Stimulated activated CD4-positive, alpha-beta T cell treated with anti-CD3 and anti-CD28 coated beads, Interleukin-2, amount 100 ng/mL, for 4 hours (primary cell): Measurements from ENCODE around the gene TRAM2.

Source experiments
- DNase-seq: peaks from one replicate; pipeline ENCODE4 v3.0.0-alpha.2; 2020; ENCODE audit warnings: low read depth

Gene TRAM2

DNA sequence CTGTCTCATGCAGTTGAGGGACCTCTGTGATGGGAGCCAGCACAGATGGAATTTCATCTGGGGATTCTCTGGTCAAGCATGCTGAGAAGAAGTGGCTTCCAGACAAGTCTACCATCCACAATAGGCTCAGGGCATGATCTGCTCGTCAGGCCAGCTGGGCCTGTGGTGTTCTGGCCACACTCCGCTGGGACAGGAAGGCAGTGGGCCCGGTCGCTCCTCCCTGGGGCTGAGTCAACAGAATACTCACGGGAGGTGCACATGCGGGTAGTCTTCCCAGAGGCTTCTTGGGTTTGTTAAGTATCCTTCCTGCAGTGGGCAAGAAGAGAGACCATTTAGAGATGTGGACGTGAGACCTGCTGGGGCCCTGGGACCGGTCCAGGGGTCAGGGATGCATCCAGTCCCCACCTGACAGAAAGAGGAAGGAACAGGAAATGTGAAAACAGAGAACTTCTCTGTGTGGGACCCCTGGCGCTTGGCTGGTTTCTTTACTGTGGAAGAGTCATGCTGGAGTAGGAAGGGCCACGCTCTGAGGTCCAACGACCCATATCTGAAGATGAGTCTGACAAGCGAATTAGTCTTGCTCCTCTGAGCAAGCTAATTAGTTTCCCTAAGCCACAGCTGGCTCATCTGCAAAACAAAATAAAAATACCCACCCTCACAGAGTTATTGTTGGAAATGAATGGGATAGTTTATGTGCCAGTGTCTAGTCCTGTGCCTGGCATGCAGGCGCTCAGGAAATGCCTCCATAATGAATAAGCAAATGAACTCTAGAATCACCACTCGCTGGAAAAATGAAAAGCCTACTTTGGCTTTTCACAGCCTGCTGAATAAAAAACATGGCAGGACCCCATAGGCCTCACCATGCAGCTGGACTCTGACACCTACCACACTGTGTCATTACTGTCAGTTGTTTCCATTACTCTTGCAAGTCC is 67.3 kb downstream of the TRAM2 start:
- no peak for DNase-seq

DNA sequence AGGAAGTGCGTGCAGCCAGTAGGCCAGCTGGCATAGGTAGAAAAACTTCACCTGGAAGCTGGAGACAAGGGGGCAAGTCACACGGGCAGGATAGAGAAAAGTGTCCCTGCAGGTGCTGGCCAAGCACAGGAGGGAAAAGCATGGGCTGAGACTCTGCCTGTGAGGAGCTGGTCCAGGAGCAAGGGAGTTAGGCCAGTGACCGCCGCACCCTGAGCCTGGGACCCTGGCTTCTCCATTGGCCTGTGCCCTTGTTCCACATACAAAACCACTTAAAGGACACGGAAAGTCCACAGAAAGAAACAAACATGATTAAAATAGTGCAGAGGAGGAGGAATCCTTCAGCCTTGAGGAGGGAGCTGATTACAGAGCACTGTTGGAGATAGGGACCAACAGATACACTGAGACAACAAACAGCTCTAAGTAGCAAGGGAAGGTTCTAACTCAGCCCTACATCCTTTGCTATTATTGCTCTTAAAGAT is 68.6 kb downstream of the TRAM2 start:
- DNase-seq, result no peak

DNA sequence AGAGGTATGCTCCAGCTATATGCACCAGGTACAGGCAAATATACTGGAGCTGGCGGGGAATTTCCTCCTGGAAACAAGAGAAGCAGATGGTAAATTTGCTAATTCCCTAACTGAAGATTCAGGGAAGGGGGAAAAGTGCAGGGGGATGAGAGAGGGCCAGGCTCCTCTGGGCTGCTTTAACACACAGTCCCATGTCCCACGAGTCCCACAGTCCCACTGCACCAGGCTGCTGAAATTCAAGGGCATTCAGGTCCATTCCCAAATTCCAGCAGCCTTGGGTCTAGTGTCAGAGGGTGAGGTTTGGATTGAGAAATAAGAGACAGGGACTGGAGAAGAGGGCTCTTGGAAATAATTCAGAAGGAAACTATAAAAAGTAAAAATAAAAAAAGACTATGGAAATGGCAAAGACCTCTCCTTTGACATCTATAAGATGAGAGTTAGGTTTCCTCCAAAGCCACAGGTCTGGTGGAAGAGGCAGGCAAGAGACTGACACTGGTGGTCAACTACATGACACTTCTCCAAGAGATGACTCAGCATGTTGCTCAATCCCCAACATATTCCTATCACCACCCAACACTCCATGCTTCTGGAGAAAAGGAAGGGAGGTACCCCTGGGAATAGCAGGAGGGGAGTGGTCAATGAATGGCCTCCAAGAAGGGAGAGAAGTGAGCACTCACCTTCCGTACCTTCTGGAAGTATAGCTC is 69.2 kb downstream of the TRAM2 start:
- no peak for DNase-seq

DNA sequence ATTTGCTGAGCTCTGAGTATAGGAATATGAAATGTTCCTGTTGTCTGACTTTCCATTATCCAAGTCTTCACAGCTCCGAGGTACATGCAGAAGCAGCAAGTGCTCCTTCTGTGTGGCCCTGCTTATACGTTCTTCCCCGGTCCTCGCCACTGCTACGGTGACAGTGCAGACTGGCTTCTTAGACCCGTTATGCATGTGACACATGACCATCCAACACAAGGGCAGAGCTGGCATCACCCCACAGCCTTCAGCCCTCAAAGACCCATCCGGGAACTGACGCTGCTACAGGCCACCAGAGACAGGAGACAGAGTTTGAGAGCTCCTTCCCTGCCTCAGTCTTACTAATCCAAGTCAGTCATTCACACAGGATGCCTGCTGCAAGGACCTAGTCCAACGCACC is 70.4 kb downstream of the TRAM2 start:
- no peak for DNase-seq

DNA sequence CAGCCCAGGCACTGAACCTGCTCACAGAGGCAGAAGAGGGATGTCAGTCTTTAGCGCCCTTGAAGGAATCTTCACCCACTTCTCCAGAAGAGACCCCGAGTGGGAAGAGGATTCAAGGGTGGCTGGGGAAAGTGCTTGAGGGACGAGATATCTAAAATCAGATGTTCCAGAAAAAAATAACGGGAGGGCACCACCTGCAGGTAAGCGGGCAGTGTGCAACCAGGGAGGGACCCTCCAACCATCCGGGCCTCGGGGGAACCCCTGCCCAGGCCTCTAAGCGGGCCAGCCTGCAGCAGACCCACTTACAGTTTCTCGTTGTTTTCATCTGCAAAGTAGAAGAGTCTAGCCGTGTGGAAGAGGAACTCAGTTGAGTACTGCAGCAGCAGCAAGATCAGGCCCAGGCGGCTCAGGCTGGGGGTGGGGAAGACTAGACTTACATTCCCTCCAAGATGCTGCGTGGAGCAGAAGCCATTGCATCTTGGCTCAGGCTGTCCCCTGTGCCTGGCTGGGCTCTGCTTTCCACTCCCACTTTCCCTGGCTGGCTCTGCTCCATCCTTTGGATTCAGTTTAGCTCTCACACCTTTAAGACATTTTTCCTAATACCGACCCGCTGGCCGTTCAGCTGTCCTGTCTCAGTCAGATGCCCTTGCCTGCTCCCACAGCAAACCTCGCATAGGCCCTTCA is 71.0 kb downstream of the TRAM2 start:
- no peak for DNase-seq

DNA sequence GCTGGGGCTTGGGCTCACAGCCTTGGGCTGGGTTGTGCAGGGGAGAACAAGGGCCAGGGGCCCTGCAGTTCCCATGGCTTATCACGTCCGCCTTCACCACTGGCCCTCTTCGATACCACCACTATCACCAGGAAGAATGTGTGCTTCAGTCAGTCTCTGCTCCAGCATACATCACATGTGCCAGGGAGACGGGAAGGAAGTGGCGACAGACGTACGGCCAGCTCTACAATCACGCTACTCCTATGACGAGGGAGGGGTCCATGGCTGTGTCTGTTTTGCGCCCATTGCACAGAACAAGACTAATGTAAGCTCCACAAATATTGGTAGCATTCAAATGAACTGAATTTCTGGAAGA is 72.1 kb downstream of the TRAM2 start:
- no peak for DNase-seq

DNA sequence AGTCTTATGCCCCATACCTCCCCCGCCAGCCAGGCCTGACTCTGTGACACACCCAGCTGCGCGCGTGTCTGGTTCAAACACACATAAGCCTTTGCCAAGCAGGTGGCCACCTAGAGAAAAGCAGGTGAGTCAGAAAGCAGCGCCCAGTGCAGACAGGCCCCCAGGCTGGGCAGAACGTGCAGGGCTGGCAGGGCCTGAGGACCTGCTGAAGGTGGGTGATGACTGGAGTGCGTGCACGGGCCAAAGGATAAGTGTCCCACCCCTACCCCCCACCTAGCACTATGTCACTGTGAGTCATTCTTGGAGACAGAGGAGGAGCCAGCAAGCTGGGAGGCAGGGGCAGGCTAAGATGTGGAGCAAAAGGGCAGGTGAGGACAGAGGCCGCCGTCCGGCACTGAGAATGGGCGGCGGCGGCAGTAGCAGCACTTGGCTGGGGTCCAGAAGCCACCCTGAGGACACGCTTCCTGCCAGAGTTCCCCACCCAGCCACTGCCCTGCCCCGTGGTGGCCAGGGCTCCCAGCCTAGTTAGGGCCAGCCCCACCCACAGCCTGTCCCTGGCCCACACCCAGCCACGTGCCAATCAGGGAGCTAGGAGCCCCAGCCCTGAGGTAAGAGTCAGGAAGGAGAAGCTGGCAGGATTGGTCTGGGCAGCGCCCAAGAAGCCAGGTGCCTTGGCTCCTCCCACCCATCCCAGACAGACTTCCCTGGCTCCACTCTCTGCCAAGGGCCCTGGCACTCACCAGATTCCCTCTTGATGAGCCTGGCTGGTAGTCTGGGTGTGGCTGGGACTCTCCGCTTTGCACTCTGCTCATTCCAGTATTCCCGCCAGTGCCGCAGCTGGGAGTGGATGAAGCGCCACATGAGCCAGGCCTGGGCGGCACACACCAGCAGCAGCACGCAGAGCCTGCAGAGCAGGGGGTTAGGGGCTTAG is 72.7 kb downstream of the TRAM2 start:
- no peak for DNase-seq

DNA sequence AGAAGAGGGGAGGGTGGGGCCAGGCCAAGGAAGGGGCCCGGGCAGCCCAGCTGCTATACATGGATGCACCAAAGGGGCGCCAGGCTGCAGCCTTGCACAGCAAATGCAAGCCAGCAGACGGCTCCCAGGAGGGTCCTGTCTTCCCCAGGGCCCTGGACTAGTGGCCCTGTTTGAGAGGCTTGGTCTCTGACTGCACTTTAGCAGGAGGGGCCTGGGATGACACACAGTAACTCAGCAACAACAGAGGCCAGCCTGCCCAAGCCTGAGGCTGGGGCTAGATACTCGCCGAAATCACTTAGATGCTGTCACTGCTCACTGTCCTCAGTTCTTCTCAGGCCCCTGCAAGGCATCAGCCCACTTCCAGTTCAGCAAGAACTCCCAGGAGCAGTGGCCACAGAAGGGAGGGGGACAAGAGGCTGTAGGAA is 73.5 kb downstream of the TRAM2 start:
- DNase-seq, result no peak

DNA sequence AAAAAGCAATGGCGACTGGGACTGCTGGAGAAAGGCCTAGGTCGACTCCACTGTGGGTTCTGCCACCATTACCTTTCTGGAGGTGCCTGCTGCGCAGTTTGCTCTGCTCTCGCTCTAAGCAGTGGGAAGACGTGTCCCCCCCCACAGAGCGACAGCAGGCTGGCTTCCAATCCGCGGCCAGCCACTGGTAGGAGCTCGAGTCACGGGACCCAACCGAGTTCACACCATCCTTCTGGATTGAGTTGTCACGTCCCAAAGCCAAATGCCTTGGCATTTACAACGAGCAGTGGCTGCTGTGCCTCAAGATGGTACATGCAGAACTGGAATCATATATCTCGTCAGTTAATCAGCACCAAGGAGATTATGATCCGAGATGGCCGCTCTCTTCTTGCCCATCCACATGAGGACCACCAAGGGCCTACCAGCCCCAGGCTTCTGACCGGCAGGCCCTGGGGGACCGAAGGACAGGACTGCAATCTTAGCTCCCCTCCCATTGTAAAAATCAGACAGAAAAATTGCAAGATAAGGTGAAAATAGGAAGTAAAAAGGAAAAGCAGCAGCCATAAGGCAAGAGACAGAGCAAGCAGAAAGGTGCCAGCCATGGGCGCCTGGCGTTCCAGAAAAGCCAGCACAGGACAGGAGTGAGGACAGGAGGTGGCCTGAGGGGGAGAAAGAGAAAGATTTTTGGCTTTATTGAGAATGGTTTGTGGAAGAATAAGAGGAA is 74.4 kb downstream of the TRAM2 start:
- no peak for DNase-seq

DNA sequence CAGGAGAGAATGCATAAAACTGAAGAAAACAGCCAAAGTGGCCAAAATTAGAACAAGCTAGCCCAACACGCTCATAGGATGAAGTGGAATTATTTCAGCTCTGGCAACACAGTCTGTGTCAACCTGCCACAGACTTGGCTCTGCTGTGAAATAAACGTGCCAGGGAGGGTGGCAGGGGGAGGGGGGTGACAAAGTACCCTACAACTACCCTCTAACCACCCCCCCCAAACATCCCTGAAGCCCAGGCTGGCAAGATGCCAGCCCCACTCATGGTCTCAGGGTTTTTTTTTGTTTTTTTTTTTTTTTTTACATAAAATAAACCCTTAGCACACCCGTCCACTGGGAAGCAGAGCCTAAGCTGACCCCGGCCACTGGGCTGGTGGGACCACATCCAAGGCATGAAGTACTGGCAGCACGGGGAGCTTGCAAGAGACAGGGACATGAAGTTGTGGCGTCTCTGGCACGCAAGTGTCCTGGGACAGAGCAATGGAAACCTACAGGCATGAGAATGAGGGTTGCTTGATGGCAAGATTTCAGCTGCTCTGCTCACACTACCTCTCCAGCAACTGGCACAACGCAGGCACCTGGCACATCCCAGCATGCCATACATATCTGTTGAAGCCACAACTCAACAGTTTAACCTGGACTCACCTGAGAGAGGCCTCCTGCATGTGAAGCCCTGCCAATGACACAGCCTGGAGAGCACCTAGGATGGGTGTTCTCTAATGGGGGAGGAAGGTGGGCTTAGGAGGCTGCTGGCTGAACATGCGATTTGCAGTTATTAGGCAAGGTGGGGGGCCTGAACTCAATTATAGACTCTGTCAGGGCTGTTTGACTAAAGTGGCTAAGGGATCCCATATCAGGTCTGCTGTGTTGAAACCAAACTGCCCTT is 76.4 kb downstream of the TRAM2 start:
- DNase-seq, result no peak

DNA sequence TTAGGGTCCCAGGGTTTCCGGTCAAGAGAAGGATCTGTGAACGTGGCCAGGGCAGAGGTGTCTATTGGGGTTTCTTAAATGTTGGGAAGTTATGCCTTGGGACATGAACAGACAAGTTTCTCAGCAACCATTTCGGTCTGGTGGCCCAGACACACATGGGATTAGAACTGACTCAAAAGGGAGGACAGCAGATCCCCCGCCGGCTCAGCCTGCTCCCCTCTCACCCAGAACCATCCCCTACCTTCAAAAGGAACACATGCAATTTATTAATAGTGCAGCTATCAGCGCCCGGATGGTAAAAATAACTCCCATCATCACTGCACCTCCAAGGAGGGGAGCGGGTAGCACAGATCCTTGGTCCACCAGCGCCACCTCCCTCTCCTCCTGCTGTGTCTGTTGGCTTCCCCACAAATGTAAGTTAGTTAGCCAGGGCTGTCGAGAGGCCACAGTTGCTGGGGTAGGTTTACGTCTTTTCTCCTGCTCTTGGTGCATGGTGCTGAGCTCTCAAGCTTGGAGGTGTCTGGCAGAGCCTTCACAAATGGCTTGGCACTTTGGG is 77.1 kb downstream of the TRAM2 start:
- no peak for DNase-seq

DNA sequence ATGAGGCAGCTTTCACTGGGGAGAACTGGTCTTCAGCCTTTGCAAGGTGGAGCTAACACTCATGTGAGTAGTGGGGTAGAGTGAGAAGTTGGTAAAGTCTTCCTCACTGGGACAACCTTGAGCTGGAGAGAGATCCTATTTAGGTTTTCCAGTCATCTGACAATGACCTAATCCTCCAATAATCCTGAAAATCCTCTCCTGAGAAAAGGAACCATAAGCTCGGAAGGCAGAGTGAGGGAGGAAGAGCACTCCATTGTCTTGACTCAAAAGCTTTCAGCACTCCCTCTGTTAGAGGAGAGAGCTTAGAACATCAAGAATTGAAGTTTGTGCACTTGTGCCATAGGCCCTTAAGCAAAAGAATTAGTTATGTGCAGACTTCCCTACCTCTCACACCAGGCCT is 77.8 kb downstream of the TRAM2 start:
- DNase-seq, result no peak

DNA sequence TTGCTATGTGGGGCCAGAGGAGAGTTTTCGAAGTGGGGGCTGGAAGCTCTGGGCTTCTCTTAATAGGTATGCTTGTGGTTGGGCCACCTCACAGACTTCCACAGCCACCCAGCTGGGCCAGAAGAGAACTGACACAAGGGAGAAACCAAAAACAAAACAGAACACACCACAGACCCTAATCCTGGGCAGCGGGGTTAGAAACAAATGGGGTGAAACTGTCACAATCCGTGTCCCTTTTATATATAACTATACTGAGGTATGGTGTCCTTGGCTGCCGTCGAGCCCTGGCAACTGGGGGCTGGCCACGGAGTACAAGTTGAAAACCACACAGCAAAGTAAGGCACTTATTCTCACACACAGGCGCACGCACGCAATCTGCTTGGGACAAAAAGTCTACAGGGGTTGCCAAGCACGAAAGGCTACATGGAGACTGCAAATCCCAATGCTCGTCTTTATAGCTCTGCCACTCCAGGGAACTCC is 78.3 kb downstream of the TRAM2 start:
- no peak for DNase-seq

DNA sequence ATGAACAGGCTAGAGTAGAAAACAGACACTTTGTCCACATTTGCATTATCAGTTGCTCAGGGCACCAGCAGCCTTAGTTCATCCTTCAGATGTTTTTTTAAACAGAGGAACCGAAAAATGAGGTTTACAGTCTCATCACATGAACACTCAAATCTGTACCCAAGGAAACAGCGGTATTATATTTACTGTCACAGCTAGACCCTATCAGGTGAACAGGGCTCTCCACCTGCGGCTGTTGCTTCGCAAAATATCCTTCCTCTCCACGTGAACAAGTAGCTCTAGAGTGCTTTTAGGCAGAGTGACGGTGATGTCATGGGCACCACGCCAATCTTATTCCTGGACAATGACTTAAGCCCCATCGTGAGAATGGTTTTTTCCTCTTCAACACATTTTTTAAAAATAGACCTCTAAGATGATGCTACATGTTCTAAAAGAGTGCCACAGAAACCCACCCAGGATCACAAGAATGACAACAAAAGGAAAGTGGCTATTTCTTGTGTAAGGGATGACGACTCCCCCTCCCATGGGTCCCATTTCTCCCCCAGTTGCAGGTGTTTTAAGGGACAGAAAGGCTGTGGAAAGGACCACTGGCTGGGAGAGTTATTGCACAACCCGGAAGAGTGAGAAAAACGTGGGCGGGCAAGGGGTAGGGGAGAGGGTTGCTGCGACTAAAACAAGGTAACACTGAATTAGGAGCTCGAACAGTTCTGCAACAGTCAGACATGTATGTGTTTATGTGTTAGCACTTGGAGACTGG is 79.0 kb downstream of the TRAM2 start:
- DNase-seq, result no peak

DNA sequence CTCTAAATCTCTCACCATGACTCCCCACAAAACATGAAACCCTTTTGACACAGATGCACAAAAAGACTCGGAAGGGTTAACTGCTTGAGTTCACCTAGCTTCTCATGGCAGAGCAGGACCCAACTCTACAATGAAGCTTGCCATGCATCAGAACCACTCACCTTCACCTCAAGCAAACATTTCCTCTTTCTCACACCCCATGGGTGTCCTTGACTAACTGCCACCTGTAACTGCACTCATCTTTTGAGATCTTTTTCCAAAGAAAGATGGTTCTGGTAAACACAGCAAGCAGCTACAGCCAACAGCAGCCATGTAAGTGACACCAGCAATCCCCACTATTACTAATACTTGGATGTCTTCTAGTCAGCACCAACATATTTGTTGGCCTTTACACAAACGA is 80.2 kb downstream of the TRAM2 start:
- no peak for DNase-seq

DNA sequence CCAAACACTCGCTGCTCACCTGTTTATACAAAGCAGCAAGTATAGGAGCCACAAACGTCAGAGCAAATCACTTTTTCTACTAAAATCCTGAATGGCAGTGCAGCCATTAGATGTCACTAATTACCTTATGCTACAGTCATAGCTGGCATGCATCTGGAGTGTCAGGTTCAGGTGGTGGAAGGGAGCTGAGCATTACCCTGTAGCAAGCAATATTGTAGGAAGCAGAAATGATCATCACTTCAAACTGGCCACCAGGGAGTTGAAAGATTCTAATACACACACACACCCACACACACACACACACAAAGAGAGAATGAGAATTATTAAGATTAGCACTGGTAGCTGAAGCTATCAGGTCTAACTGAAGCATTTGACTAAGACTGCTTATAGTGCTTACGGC is 80.9 kb downstream of the TRAM2 start:
- DNase-seq, result no peak

DNA sequence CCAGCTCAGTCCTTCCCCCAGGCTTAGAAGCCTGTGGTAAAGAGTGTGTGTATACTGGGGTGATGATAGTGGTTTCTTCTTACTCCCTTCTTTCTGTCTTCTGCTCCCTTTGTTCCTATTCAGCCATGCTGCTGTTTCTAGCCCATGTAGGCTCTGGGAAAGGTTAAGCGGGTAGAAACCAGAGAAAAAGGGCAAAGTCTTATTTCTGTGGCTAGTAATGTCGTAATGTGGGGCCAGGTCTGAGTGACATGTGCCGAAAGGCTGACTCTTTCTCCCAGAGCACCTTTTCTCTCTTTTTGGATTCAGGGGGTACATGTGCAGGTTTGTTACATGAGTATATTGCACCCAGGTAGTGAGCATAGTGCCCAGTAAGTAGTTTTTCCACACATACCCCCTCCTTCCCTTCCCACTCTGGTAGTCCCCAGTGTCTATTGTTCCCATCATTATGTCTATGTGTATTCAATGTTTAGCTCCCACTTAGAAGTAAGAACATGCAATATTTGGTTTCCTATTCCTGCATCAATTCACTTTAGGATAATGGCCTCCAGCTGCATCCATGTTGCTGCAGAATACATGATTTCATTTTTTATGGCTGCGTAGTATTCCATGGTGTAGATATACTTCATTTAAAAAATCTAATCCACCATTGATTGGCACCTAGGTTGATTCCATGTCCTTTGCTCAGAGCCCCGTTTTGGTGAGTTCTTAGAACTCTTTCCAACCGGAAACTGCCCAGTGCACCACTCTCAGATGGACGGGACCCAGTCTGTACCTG is 82.4 kb downstream of the TRAM2 start:
- DNase-seq, result no peak

DNA sequence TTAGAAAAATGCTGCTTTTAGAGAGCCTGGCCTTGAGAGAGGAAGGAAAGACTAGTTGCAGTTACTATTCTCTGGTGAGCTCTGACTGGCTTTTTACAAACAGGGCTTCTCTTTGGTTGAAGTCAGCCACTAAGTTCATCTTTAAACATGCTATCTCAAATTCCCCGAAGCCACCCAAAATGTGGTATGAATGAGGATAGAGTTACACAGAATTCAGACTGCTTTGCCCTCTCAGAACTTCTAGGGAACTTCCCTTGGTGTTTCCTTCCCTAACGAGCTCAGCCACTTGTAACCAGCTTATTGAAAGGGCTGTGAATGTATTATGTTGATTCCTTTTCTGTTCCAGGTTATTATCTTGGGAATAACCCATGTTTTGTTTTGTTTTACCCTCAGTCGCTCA is 83.2 kb downstream of the TRAM2 start:
- no peak for DNase-seq
